ENCODE data around the gene AK1.

The AK1 gene

DNA sequence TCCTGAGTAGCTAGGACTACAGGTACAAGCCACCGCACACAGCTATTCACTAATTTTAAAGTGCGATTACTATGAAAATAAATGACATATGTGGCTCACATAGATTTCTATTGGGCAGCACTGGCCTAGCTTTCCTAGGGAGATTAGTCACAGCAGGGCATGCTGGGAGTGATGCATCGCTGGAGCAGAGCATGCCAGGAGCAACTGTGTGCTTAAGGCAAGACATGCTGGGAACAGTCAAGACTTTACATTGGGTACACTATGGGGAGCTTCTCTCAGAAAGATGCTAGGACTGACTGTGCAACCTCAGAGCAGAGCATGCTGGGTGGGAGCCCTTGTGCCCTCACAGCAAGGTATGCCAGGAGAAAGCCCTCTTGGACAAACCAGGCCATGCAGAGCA, 12.6 kb upstream of the AK1 start:
- DNase-seq (ENCODE audit: low read depth): no peak
- TF ChIP-seq, protein P1, sequence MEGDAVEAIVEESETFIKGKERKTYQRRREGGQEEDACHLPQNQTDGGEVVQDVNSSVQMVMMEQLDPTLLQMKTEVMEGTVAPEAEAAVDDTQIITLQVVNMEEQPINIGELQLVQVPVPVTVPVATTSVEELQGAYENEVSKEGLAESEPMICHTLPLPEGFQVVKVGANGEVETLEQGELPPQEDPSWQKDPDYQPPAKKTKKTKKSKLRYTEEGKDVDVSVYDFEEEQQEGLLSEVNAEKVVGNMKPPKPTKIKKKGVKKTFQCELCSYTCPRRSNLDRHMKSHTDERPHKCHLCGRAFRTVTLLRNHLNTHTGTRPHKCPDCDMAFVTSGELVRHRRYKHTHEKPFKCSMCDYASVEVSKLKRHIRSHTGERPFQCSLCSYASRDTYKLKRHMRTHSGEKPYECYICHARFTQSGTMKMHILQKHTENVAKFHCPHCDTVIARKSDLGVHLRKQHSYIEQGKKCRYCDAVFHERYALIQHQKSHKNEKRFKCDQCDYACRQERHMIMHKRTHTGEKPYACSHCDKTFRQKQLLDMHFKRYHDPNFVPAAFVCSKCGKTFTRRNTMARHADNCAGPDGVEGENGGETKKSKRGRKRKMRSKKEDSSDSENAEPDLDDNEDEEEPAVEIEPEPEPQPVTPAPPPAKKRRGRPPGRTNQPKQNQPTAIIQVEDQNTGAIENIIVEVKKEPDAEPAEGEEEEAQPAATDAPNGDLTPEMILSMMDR (IDR thresholded peaks at IDR 0.05; ENCODE audit: low read depth, low read length): no peak
- TF ChIP-seq MYC (IDR thresholded peaks at IDR 0.05; ENCODE audit: low read depth, low read length): no peak
- TF ChIP-seq POLR2A (IDR thresholded peaks at IDR 0.05; ENCODE audit: extremely low read depth, insufficient read length): no peak
- TF ChIP-seq MAX (IDR thresholded peaks at IDR 0.05; ENCODE audit: low read depth, low read length): no peak
- H3K4me3 ChIP-seq (ENCODE audit: low read depth, low read length): no peak overlapping the region

DNA sequence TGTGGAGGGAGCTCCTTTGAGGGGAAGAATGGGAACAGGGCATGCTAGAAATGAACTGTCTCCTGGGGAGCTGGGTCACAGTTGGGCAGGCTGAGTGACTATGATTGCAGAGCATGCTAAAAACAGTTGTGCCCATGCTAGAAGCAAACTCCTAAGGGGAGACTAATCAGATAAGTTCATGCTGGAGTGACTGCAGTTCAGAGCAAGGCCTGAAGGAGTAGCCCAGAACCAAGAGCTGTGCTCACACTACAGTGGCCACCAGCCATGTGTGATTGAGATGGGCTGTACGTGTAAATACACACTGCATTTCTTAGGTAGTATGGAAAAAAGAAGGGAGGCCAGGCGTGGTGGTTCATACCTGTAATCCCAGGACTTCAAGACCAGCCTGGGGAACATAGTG, 10.3 kb upstream of the AK1 start:
- no peak overlapping the region for H3K4me3 ChIP-seq (ENCODE audit: low read depth, low read length)
- TF ChIP-seq MAX (IDR thresholded peaks at IDR 0.05; ENCODE audit: low read depth, low read length) (no peak), POLR2A (IDR thresholded peaks at IDR 0.05; ENCODE audit: extremely low read depth, insufficient read length) (no peak)
- TF ChIP-seq, protein P1 (IDR thresholded peaks at IDR 0.05; ENCODE audit: low read depth, low read length): peak; percentile 1
- peak; percentile 47 for DNase-seq (ENCODE audit: low read depth)

GRCh38 chr9:127886401-127886972, 9.0 kb upstream of the AK1 start:
- no peak for DNase-seq (ENCODE audit: low read depth)
- H3K4me3 ChIP-seq (ENCODE audit: low read depth, low read length): no peak overlapping the region
- TF ChIP-seq POLR2A (IDR thresholded peaks at IDR 0.05; ENCODE audit: extremely low read depth, insufficient read length) (no peak), MYC (IDR thresholded peaks at IDR 0.05; ENCODE audit: low read depth, low read length) (no peak), MAX (IDR thresholded peaks at IDR 0.05; ENCODE audit: low read depth, low read length) (no peak)
- TF ChIP-seq, protein P1 (IDR thresholded peaks at IDR 0.05; ENCODE audit: low read depth, low read length): no peak

GRCh38 chr9:127885508-127886281, 8.2 kb upstream of the AK1 start:
- TF ChIP-seq POLR2A (IDR thresholded peaks at IDR 0.05; ENCODE audit: extremely low read depth, insufficient read length) (no peak), MAX (IDR thresholded peaks at IDR 0.05; ENCODE audit: low read depth, low read length) (no peak), MYC (IDR thresholded peaks at IDR 0.05; ENCODE audit: low read depth, low read length) (no peak)
- TF ChIP-seq, protein P1 (IDR thresholded peaks at IDR 0.05; ENCODE audit: low read depth, low read length): no peak
- DNase-seq (ENCODE audit: low read depth): no peak
- H3K4me3 ChIP-seq (ENCODE audit: low read depth, low read length): no peak overlapping the region

GRCh38 chr9:127884976-127885490, 7.6 kb upstream of the AK1 start:
- no peak for TF ChIP-seq MYC (IDR thresholded peaks at IDR 0.05; ENCODE audit: low read depth, low read length)
- TF ChIP-seq POLR2A (IDR thresholded peaks at IDR 0.05; ENCODE audit: extremely low read depth, insufficient read length): no peak
- DNase-seq (ENCODE audit: low read depth): no peak
- no peak overlapping the region for H3K4me3 ChIP-seq (ENCODE audit: low read depth, low read length)

GRCh38 chr9:127884427-127884911, 7.0 kb upstream of the AK1 start:
- TF ChIP-seq POLR2A (IDR thresholded peaks at IDR 0.05; ENCODE audit: extremely low read depth, insufficient read length): no peak
- TF ChIP-seq MAX (IDR thresholded peaks at IDR 0.05; ENCODE audit: low read depth, low read length): no peak
- TF ChIP-seq, protein P1 (IDR thresholded peaks at IDR 0.05; ENCODE audit: low read depth, low read length): no peak
- TF ChIP-seq MYC (IDR thresholded peaks at IDR 0.05; ENCODE audit: low read depth, low read length): no peak
- DNase-seq (ENCODE audit: low read depth): no peak
- no peak overlapping the region for H3K4me3 ChIP-seq (ENCODE audit: low read depth, low read length)
